ENCODE results near the gene COL27A1.

COL27A1 gene

DNA sequence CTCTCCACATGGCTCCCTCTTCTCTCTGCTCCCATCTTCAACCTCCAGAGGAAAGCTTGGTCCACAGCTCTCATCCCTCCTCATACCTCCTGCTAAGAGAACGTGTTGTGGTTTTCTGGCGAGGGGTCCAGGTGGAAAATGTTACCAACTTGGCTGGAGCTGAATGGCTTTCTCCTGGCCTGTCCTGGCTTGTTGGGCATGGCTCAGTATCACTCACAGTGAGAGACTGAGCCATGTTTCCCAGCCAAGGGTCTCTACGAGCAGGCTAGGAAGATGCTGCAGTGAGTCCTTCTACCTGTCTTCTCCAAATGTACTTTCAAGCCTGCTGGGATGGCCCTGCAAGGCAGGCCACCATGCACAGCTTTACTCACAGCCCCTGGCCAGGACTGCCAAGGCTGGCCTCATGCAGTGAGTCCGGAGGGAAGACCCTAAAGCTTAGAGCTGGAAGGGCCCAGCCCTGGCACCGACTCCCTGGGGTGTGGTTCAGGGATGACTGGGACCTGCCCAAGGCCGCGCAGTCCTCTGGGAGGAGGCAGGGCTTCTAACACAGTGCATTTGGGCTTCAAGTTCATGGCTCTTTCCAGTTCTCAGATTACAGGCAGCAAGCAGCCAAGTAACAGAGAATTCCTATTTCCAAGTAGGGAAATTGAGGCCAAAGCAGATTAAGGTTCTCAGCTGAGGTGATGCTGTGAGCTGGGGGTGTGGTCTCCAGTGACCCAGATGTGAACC lies 59.5 kb downstream of the COL27A1 start:
- no peak overlapping the region for H3K4ac ChIP-seq (ENCODE audit: low read depth, low read length)
- no peak overlapping the region for H3K4me3 ChIP-seq (ENCODE audit: low read length)
- H2BK120ac ChIP-seq (ENCODE audit: low read depth, low read length): no peak overlapping the region
- no peak overlapping the region for H3K18ac ChIP-seq (ENCODE audit: low read length)
- H3K56ac ChIP-seq (ENCODE audit: low read length): no peak overlapping the region
- H3K36me3 ChIP-seq (ENCODE audit: control insufficient read depth, insufficient read depth, low read length): no peaks in the 10 kb centered on the region
- no peaks in the 10 kb centered on the region for H3K27me3 ChIP-seq (ENCODE audit: insufficient read depth, low read length, poor library complexity)
- no peaks in the 10 kb centered on the region for H3K79me2 ChIP-seq (ENCODE audit: control insufficient read depth, insufficient read depth, low read length)
- H2AK5ac ChIP-seq (ENCODE audit: low read length): no peak overlapping the region
- H3K23ac ChIP-seq (ENCODE audit: low read length): no peak overlapping the region
- H3K4me1 ChIP-seq (ENCODE audit: control insufficient read depth, low read depth, low read length): no peaks in the 10 kb centered on the region
- no peak overlapping the region for H4K5ac ChIP-seq (ENCODE audit: low read length)
- H2BK5ac ChIP-seq (ENCODE audit: low read length): no peak overlapping the region
- no peak overlapping the region for H4K8ac ChIP-seq (ENCODE audit: low read depth, low read length)
- H3K4me2 ChIP-seq (ENCODE audit: low read length): no peak overlapping the region
- H3K79me1 ChIP-seq (ENCODE audit: low read length): no peaks in the 10 kb centered on the region
- H2BK15ac ChIP-seq (replicated peaks; ENCODE audit: low read depth): no peak overlapping the region
- DNase-seq: no peak
- no peak overlapping the region for H3K27ac ChIP-seq (ENCODE audit: low read depth, low read length)
- no peak overlapping the region for H3K9ac ChIP-seq (ENCODE audit: low read length)
- WGBS (ENCODE audit: extremely low coverage, insufficient coverage, low lambda C conversion rate): no CpG with 5 or more reads among the region's 7 CpGs

DNA sequence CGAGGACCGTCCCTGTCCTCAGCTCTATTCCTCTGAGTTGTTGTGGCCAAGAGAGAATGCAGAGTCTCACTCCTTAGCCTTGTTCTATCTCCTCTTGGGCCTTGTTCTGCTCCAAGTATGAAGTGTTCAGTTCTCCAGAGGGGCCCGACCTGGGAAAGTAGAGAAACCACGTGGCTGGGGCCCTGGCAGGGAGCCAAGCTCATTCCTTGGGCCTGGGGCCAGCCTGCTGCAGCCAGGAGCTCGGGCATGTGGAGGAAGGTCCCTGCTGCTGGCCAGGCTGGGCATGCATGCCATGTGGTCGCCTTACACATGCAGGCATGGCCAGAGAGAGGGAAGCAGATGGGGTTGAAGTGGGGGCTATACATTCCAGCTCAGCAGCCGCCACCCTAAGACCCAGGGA lies 60.7 kb downstream of the COL27A1 start:
- Histone ChIP-seq H3K18ac (ENCODE audit: low read length) (no peak overlapping the region), H3K23ac (ENCODE audit: low read length) (no peak overlapping the region), H3K9ac (ENCODE audit: low read length) (no peak overlapping the region), H3K4me3 (ENCODE audit: low read length) (no peak overlapping the region), H2BK5ac (ENCODE audit: low read length) (no peak overlapping the region), H2BK15ac (replicated peaks; ENCODE audit: low read depth) (no peak overlapping the region), H3K27me3 (ENCODE audit: insufficient read depth, low read length, poor library complexity) (no peaks in the 10 kb centered on the region), H3K79me2 (ENCODE audit: control insufficient read depth, insufficient read depth, low read length) (no peaks in the 10 kb centered on the region), H3K79me1 (ENCODE audit: low read length) (no peaks in the 10 kb centered on the region), H4K5ac (ENCODE audit: low read length) (no peak overlapping the region), H3K4ac (ENCODE audit: low read depth, low read length) (no peak overlapping the region), H3K36me3 (ENCODE audit: control insufficient read depth, insufficient read depth, low read length) (no peaks in the 10 kb centered on the region), H3K56ac (ENCODE audit: low read length) (no peak overlapping the region), H4K8ac (ENCODE audit: low read depth, low read length) (no peak overlapping the region), H3K27ac (ENCODE audit: low read depth, low read length) (no peak overlapping the region), H3K4me2 (ENCODE audit: low read length) (no peak overlapping the region), H3K4me1 (ENCODE audit: control insufficient read depth, low read depth, low read length) (no peaks in the 10 kb centered on the region), H2AK5ac (ENCODE audit: low read length) (no peak overlapping the region), H2BK120ac (ENCODE audit: low read depth, low read length) (no peak overlapping the region)
- no CpG with 5 or more reads among the region's 7 CpGs for WGBS (ENCODE audit: extremely low coverage, insufficient coverage, low lambda C conversion rate)
- no peak for DNase-seq

DNA sequence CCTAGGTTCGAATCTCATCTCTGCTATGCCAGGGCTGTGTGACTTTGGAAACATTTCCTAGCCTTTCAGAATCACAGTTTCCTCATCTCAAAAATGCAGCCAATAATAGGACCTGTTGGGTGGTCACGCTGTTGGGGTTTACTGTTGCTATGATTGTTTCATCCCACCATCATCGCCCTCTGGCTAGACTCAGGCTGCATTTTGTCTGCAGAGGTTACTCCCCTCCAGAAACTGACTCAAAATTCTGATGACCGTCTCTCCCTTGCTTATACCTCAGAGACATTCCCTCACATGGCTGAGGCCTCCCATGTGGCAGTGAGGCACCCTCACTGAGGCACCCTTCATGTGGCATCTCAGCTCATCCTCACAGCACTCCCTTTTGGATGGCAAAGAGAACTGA lies 61.6 kb downstream of the COL27A1 start:
- Histone ChIP-seq H3K4me1 (ENCODE audit: control insufficient read depth, low read depth, low read length) (no peaks in the 10 kb centered on the region), H3K4ac (ENCODE audit: low read depth, low read length) (no peak overlapping the region), H3K36me3 (ENCODE audit: control insufficient read depth, insufficient read depth, low read length) (no peaks in the 10 kb centered on the region), H3K27me3 (ENCODE audit: insufficient read depth, low read length, poor library complexity) (no peaks in the 10 kb centered on the region), H3K4me2 (ENCODE audit: low read length) (no peak overlapping the region), H3K56ac (ENCODE audit: low read length) (no peak overlapping the region), H2AK5ac (ENCODE audit: low read length) (no peak overlapping the region), H4K8ac (ENCODE audit: low read depth, low read length) (no peak overlapping the region), H2BK15ac (replicated peaks; ENCODE audit: low read depth) (no peak overlapping the region), H3K4me3 (ENCODE audit: low read length) (no peak overlapping the region), H4K5ac (ENCODE audit: low read length) (no peak overlapping the region), H3K27ac (ENCODE audit: low read depth, low read length) (no peak overlapping the region), H3K23ac (ENCODE audit: low read length) (no peak overlapping the region), H3K18ac (ENCODE audit: low read length) (no peak overlapping the region), H3K9ac (ENCODE audit: low read length) (no peak overlapping the region), H2BK120ac (ENCODE audit: low read depth, low read length) (no peak overlapping the region), H2BK5ac (ENCODE audit: low read length) (no peak overlapping the region), H3K79me2 (ENCODE audit: control insufficient read depth, insufficient read depth, low read length) (no peaks in the 10 kb centered on the region), H3K79me1 (ENCODE audit: low read length) (no peaks in the 10 kb centered on the region)
- no peak for DNase-seq
- WGBS (ENCODE audit: extremely low coverage, insufficient coverage, low lambda C conversion rate): no CpG with 5 or more reads among the region's 4 CpGs

DNA sequence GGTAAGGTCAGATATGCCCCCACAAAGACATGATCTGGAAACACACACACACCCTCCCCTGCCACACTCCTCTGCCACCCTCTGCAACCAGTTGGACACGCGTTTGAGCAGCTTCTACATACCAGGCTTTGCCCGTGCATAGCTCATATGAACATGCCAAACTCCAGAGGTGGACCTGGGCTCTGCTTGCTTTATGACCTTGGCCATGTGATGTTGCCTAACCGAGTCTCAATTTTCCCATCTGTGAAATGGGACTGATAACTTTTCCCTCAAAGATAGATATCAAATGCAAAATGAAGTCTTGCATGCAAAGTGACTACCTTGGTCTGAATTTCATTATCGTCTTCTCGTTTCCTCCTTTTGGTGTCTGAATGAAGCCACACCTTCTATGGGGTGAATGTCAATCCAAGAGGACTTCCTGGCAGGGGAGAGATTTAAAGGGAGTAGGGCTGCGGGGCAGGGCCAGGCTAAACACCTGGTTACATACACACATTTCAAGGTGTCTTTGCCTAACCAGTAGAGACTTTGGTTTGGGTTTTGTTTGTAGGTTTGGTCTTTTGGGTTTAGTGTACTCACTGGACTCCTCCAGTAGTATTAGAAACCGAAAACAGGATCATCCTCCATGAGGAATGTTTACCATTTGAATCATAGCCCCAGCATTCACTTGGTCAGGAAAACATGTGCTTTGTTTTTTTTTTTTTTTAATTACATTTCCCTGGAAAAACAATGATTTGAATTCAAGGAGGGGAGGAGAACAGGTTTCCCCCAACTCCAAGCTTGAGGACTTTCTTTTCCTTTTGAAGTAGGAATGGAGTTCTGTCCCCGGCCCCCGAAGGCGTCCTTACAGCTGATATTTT lies 63.2 kb downstream of the COL27A1 start:
- Histone ChIP-seq H3K4ac (ENCODE audit: low read depth, low read length) (no peak overlapping the region), H3K27me3 (ENCODE audit: insufficient read depth, low read length, poor library complexity) (no peaks in the 10 kb centered on the region), H3K18ac (ENCODE audit: low read length) (no peak overlapping the region), H3K23ac (ENCODE audit: low read length) (no peak overlapping the region), H3K27ac (ENCODE audit: low read depth, low read length) (no peak overlapping the region), H2BK120ac (ENCODE audit: low read depth, low read length) (no peak overlapping the region), H4K5ac (ENCODE audit: low read length) (no peak overlapping the region), H3K4me2 (ENCODE audit: low read length) (no peak overlapping the region), H4K8ac (ENCODE audit: low read depth, low read length) (no peak overlapping the region), H3K56ac (ENCODE audit: low read length) (no peak overlapping the region), H2BK5ac (ENCODE audit: low read length) (no peak overlapping the region), H3K4me3 (ENCODE audit: low read length) (no peak overlapping the region), H3K9ac (ENCODE audit: low read length) (no peak overlapping the region), H3K4me1 (ENCODE audit: control insufficient read depth, low read depth, low read length) (no peaks in the 10 kb centered on the region), H2AK5ac (ENCODE audit: low read length) (no peak overlapping the region), H3K36me3 (ENCODE audit: control insufficient read depth, insufficient read depth, low read length) (no peaks in the 10 kb centered on the region), H3K79me2 (ENCODE audit: control insufficient read depth, insufficient read depth, low read length) (no peaks in the 10 kb centered on the region), H2BK15ac (replicated peaks; ENCODE audit: low read depth) (no peak overlapping the region), H3K79me1 (ENCODE audit: low read length) (no peaks in the 10 kb centered on the region)
- DNase-seq: no peak
- no CpG with 5 or more reads among the region's 11 CpGs for WGBS (ENCODE audit: extremely low coverage, insufficient coverage, low lambda C conversion rate)

DNA sequence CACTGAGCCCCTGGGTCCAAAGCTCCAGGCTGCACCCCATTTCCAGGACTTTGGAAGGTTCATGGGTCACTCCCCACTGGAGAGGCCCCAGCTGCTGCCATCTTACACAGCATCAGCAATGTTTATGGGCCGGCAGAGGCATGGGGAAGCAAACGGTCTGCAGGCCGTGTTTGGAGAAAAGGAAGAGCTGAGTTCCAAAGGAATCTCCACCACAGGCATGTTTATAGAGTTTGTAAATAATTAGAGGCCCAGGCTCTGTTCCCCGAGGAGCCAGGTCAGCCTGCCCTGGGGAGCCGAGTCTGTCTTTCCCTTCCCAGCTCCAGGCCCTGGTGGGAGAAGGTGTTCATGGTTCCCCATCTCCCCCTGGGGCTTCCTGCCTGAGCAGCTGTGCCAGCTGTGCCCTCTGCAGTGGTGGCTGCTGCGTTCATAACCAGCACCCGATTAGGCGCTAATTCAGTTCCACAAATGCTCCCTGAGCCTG lies 64.8 kb downstream of the COL27A1 start:
- no peak overlapping the region for H2BK15ac ChIP-seq (replicated peaks; ENCODE audit: low read depth)
- no peak overlapping the region for H3K23ac ChIP-seq (ENCODE audit: low read length)
- H3K9ac ChIP-seq (ENCODE audit: low read length): no peak overlapping the region
- H3K4me1 ChIP-seq (ENCODE audit: control insufficient read depth, low read depth, low read length): no peaks in the 10 kb centered on the region
- no peaks in the 10 kb centered on the region for H3K27me3 ChIP-seq (ENCODE audit: insufficient read depth, low read length, poor library complexity)
- no CpG with 5 or more reads among the region's 8 CpGs for WGBS (ENCODE audit: extremely low coverage, insufficient coverage, low lambda C conversion rate)
- no peak overlapping the region for H2AK5ac ChIP-seq (ENCODE audit: low read length)
- no peaks in the 10 kb centered on the region for H3K36me3 ChIP-seq (ENCODE audit: control insufficient read depth, insufficient read depth, low read length)
- no peaks in the 10 kb centered on the region for H3K79me1 ChIP-seq (ENCODE audit: low read length)
- no peak overlapping the region for H2BK120ac ChIP-seq (ENCODE audit: low read depth, low read length)
- no peak overlapping the region for H4K5ac ChIP-seq (ENCODE audit: low read length)
- H4K8ac ChIP-seq (ENCODE audit: low read depth, low read length): no peak overlapping the region
- no peak overlapping the region for H2BK5ac ChIP-seq (ENCODE audit: low read length)
- H3K4me2 ChIP-seq (ENCODE audit: low read length): no peak overlapping the region
- DNase-seq: no peak
- no peak overlapping the region for H3K4ac ChIP-seq (ENCODE audit: low read depth, low read length)
- no peak overlapping the region for H3K27ac ChIP-seq (ENCODE audit: low read depth, low read length)
- H3K79me2 ChIP-seq (ENCODE audit: control insufficient read depth, insufficient read depth, low read length): no peaks in the 10 kb centered on the region
- no peak overlapping the region for H3K56ac ChIP-seq (ENCODE audit: low read length)
- no peak overlapping the region for H3K4me3 ChIP-seq (ENCODE audit: low read length)
- H3K18ac ChIP-seq (ENCODE audit: low read length): no peak overlapping the region
